GM19035 (cell line): ENCODE data around the gene APOL4.
"Not testable (repeated sequence)": the region's sequence is repeated elsewhere in the genome, so short reads cannot be mapped to it uniquely, and the experiment has no call there.

ENCODE experiments used
- ATAC-seq: cut with Tn5 transposase; IDR thresholded peaks from one replicate; pipeline ENCODE4 v1.9.1; 2021; ENCODE audit not compliant: unreplicated experiment

The APOL4 gene

DNA sequence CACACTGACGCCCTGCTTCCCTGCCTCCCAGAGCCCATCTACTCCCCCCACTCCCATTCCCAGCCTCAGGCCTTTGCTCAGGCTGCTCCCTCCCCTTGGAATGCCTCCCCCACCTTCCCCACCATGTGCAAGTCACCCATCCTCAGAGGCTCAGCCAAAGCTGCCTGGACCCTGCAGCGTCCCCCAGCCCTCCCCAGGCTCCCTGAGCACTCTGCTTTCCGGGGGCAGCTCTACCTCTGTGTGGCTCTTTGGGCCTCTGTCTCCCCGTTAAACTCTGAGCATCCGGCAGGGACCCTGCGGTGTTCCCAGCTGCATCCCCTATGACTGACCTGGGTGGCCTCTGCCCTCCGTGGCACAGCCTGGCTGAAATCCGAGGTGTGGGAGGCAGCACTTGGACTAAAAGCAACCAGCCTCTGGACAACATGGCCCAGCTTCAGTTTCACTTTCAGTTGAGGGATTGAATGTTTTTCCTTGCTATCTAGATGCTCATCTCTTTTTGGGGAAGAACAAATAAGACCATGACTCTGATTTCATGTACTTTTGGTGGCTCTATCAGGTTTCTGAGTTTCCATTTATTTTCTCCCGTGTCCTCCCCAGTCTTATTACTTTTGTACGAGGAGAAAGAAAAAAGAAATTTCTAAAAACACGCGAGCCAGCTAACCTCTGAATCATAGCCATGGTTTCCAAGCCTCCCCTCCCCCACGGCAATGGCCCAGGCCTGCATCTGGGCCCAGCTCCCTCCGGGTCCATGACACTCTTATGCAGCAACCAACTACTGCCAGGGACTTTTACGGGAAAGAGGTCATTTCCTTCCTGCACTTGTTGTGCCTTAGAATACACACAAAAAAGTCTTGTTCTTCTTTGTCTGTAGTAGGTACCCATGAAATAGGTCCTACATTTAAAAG lies 44.8 kb downstream of the APOL4 start:
- ATAC-seq = no peak

DNA sequence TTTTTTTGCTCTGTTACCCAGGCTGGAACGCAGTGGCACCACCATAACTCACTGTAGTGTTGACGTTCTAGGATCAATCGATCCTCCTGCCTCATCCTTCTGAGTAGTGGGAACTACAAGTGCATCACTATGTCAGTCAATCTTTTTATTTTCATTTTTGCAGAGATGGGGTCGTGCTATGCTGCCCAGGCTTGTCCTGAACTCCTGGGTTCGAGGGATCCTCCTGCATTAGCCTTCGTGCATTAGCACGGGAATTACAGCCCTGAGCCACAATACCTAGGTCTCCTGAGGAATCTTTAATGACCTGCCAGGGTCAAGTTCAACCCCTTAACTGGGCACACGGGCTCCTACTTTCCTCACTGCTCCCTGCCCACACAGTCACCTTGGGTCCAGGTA lies 45.5 kb downstream of the APOL4 start:
- ATAC-seq = no peak

DNA sequence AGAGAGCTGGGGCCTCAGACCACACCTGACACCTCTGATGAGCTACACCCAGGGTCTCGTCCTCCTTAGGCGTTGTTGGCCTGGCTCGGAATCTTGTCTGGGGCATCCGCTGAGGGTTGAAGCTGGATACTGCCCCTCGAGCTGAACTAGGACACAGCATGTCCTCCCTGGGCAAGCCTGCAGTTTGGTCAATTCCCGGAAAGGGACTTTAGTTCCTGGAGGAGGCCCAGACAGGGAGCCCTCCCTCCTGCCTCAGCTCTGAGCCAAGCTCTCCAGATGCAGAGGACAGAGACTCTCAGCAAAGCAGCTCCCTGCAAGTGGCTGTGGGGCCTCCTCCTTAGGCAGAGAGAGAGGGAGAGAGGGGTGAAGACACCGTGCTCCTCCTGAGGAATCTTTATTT lies 45.9 kb downstream of the APOL4 start:
- no peak for ATAC-seq

DNA sequence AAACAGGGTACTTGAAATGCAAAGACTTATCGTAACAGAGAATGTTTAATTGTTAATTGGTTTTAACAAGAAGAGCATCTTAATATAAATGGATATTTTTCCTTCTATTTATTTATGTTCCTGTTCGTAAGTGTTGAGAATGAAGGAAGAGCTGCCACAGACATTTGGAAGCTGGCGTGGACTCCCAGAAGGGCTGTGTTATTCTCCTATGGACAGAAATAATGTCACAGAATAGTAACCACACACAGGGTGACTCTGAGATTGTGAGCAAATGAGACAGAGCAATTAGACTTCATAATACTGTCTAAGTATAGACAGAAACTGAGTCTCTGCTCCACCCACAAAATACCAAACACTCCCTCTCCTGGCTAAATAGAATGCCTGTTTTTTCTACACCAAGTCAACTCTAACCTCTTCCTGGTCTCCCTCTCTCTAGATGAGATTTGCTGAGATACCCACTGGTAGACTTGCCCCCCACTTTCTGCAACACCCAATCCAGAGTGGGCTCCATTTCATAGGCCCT lies 47.1 kb downstream of the APOL4 start:
- ATAC-seq = no peak

DNA sequence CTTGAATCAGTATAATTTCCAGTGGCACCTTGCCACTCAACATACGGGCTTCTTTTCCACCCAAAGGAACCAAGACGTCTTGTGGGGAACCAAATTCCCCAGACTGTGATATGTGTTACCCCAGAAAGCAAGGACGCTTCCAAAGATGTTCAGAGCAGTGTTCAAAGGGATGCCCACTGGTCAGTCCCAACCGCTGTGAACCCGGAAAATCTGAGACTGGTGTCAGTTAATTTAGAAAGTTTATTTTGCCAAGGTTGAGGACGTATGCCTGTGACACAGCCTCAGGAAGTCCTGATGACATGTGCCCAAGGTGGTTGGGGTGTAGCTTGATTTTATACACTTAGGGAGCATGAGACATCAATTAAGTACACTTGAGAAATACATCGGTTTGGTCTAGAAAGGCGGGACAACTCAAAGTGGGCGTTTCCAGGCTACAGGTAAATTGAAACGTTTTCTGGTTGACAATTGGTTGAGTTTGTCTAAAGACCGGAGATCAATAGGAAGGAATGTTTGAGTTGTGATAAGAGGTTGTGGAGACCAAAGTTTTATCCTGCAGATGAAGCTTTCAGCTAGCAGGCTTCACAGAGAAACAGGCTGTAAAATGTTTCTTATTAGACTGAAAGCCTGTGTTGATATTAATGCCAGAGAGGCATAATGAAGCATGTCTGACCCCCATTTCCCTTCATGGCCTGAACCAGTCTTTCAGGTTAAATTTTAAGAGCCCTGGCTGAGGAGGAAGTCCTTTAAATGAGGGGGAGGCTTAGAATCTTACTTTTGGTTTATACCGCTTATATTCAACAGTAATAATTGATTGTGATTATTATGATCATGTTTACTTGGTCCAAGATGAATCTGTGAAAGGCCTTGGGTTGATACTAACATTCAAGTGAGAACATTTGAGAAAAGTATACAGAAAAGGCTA lies 47.8 kb downstream of the APOL4 start:
- no peak for ATAC-seq

DNA sequence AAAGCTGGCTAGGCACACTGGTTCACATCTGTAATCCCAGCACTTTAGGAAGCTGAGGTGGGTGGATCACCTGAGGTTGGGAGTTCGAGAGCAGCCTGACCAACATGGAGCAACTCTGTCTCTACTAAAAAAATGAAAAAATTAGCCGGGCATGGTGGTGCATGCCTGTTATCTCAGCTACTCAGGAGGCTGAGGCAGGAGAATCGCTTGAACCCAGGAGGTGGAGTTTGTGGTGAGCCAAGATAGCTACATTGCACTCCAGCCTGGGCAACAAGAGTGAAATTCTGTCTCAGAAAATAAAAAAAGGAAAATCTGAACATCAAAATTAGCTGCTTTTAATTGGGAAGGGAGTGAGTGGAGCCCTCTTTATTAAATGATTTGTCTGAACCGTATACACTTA lies 48.8 kb downstream of the APOL4 start:
- ATAC-seq = not testable (repeated sequence)

DNA sequence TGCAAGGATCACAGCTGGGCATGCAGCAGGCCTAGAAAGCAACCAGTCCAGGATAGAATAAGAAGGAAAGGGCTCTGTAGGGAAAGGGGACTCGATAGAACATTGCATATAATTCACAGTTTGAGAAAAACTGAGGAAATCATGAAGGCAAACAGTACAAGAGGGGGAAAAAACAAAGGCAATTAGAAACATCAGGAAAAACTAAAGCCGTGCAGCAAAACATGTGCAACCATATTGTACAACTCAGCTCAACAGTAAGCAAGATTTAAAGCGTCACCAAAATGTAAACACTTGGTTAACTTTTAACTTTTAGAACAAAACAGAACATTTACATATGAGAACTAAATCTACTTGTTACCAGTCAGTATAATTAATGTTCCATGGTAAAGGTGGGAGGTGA lies 49.5 kb downstream of the APOL4 start:
- ATAC-seq = no peak

DNA sequence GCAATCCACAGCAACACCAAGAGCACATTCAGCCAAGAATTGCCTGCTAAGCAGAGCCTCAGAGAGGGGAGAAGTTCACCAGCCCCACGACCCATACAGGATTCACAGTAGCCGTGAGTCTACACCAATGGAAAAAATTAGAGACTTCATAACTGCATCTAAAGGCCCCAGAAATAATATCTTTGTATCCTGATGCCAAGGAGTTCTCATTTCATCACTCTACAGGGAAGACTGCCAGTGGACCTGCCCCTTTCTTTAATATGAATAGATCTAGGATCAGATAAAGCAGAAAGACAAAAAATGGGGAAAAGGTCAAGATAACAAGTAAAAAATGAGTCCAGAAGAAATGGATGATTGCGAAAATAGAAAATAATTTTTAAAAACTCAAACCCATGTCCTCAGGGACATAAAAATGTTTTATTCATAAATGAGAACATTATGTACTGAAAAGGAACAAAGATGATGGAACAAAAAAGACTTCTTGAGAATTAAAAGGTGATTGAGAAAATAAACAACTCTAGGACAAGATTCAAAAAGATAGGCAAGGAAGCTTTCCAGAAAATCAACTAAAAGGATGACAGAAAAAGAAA lies 50.5 kb downstream of the APOL4 start:
- ATAC-seq = no peak

DNA sequence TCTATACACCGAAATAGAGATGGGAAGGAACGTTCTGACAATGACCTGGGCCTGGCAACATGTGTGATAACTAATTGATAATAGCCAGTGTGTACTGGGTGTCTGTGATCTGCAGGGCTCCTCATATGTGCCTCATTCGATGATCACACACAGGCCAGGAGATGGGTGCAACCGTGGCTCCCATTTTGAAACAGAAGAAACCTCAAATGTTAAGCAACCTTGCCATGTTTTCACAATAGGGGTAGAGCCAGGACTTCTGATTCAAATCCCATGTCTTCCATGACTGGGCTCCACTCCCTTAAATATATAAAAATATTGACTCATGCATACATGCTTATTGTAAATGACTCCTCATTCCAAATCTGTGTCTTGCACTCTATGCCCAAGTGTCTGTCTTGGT lies 52.2 kb downstream of the APOL4 start:
- ATAC-seq = no peak

DNA sequence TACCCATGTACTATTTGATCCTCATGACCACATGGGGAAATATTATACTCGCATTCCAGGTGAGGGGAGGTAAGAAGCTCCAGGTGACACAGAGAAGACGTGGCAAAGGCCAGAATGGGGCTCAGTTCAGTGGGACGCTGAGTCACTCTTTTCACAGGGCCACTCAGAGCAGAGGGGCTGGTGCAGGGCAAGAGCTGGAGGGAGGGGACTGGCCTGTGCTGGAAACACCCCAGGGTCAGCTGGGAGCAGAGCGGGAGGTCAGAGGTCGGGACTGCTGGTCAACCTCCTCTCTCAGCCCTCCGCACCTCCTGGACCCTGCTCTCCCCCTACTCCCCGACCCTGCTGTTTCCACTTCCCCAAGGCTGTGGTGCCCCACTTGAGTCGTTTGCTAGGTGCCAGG lies 53.2 kb downstream of the APOL4 start:
- no peak for ATAC-seq

DNA sequence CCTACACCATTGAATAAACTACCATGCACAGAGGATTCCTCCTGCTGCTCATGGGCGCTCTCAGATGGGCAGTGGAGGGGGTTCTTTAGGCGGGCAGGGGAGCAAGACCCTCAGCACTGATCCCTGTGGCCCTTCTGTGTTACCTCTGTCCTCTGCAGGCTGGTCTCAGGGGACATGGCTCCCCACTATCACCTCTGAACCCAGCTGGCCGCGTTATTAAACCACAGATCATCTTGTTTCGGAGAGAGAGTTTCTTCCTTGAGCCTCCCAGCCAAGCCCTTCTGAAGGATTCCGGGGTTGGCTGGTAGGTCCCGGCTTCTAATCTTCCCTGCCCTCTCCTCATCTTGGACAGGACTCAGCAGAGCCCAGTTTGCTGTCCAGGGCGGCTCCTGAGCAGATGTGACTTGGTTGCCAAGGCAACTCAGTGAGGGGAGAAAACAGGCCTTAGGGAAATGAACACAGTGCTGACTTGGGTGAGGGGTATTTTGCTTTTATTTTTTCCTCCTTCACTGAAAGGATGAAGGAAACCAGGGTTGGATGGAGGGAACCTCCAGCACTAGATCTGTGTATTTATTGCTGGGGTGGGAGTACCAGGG lies 54.3 kb downstream of the APOL4 start:
- no peak for ATAC-seq

DNA sequence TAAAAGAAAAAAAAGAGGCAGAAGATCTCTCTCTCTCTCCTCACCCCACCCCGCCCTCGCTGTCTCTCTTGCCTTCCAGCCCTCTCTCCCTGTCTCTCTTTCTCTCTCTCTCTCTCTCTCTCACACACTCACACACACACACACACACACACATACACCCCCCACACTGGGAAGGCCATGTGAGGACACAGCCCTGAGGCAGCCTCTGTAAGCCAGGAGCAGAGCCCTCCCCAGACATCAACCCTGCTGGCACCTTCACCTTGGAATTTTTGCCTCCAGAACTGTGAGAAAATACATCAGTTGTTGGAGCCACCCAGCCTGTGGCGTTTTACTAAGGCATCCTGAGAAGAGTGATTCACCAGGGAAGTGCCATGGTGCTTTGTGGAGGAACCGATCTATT lies 55.7 kb downstream of the APOL4 start:
- ATAC-seq = no peak

DNA sequence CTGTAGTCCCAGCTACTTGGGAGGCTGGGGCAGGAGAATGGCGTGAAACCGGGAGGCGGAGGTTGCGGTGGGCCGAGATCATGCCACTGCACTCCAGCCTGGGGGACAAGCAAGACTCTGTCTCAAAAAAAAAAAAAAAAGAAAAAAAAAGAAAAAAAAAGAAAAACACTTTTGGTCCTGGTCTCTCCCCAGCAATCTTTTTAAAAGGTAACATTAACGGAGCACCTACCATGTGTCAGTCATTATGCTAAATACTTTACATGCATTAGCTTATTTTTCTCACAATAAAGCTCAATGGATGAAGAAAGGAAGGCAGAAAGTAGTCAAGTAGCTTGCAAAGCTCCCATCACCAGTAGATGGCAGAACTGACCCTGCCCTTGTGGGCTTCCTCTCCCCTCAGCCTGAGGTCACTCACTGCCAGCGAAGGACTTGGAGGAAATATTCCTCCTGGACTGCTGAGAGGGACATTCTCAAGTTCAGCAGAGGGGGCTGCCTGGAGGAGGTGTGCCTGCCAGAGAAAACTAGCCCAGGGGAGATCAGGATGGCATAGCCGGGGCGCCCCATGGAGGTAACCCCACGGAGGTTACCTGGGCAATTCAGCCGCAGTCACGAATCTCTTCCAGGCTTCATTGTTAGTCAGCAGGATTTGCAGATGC lies 56.6 kb downstream of the APOL4 start:
- ATAC-seq = no peak

DNA sequence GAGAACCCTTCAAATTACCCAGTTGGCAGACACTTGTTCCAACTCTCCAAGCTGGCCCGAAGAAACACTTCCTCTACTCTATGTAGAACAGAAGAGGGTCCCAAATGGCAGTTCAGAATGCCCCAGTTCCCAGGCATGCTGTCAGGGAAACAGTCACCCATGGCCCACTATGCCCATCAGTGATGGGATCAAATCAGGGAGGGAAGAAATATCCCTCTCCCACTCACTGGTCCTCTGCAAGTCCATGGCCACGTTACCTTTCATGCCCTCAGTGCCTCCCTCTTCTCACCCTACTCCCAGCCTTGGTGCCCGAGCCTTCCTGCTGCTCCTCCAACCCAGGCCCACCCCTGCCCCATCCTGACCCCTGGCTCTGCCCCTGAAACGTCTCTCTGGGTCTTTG lies 57.7 kb downstream of the APOL4 start:
- no peak for ATAC-seq

DNA sequence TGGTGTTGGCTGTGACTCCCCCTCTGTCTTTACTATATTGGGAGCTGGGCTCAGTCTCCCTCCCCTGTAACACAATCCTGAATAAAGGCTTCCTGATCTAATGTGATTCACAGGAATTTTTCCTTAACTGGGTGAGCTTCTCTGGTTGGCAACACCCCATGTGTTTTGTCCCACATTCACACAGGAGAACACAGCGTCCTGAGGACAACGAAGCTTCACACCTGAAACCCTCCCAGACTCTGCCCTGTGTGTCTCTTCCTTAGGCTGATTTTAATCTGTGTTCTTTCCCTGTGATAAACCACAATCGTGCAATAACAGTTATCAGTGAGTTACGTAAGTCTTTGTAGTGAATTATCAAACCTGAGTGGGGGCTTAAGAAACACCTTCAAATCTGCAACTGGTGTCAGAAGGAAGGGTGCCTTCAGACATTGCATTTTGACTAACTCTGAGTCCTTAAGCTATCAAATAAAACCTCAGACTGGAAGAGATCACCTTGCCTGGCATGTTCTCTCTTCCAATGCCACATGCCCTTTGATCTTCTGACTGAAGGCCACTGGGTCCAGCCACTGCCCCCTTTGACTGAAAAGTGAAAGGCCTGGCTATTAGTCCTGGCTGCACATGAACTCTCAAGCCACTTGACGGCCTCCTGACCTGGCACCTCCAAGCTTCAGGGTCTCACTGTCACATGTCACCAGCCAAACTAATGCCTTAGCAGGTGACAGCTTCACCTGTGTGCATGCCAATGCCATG lies 58.4 kb downstream of the APOL4 start:
- ATAC-seq = no peak

DNA sequence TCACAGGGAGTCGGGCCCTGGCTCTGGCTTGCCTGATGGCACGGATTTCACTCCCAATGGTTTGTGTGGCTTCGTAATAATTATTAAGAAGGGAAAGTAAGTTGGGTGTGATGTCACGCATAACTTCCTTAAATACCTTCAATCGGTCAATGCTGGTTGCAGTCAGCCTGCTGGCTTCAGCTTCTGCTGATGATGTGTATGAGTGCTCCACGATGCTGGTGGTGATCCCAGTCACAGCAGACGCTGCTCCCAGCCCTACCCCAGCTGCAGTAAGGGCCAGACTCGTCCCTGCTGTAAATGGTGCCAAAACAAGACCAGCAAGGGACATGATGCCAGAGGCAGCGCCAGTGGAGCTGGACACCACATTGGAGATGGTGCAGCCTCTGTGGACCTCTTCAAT lies 60.1 kb downstream of the APOL4 start:
- ATAC-seq = no peak
